ENCODE data around the gene LRFN2.

LRFN2 gene

DNA sequence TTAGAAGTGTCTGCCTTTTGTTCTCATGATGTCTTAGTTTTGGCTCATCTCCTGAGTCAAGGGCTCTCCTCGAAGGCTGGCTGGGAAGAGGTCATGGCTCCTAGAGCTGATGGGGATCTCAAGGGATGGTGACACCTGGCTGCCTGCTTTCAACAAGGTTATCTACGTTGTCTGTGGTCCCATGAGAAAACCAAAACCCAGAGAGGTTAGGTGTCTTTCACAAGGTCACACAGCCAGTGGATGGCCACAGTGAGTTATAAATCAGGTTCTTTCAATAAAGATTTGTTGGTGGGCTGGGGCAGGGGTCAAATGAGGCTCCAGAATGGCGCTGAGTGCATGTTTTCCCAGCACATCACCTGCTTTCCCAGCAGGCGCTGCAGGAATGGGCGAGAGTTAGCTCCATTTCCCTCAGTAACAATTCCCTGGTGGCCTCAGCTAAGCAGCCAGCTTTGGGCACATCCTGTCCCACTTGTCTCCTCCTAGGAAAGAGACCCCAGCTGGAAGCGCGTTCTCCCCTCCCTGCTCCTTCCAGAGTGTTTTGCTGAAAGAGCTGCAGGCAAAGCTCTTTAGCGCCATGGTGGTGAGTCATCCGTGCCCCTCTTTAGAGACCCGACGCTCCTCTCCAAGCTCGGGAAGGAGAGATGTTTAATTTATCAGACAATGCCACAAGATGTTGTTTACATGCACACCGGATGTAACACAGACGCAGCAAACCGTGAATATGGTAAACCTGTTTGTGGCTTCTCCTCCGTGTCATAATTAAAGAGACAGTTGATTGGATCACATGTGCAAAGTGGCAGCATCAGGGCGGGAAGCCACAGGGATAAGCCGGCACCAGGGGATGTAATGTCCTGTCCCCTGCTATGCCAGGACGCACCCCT lies 109.7 kb downstream of the LRFN2 start:
- DNase-seq (ENCODE audit: low read depth in 1 of 2, low spot score in 1 of 2): no peak

DNA sequence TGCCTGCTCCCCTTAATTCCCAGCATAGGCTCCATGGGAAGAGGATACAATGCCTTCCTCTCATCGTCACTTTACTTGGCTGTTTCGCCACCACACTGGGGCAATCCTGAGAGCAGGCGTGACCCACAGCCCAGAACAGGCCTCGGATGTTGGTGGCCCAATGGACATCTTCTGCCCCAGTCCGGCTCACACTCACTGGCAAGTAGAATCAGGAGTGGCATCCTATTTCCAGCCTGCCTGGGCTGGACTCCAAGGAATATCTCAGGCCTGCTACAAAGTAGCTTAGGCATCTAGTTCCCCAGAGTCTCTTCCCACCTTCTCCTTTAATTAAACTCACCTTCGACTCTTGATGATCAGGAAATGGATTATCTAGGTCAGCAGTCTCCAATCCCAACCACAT lies 110.5 kb downstream of the LRFN2 start:
- DNase-seq (ENCODE audit: low read depth in 1 of 2, low spot score in 1 of 2): no peak

DNA sequence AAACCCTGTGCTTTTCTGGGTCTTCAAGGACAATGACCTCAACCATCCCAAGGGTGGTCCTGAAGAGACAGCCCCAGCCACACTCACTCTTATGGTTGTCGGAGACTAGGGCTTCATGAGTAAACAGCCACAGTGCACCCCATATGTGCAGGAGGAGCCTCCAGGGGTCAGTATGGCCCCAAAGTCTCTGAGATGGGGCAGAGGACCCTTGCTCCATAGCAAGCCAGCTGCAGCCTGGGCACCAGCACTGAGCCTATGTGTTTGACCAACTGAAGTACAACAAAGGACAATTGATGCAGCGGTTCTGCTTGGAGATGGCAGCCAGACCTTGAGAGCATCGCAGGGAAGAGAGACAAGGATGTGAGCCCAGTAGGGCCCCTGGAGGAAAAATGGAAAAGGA lies 112.2 kb downstream of the LRFN2 start:
- DNase-seq (ENCODE audit: low read depth in 1 of 2, low spot score in 1 of 2): no peak

- DNase-seq (ENCODE audit: low read depth in 1 of 2, low spot score in 1 of 2): no peak
Observed at GRCh38 chr6:40473026-40473425, 114.1 kb downstream of the LRFN2 start.

DNA sequence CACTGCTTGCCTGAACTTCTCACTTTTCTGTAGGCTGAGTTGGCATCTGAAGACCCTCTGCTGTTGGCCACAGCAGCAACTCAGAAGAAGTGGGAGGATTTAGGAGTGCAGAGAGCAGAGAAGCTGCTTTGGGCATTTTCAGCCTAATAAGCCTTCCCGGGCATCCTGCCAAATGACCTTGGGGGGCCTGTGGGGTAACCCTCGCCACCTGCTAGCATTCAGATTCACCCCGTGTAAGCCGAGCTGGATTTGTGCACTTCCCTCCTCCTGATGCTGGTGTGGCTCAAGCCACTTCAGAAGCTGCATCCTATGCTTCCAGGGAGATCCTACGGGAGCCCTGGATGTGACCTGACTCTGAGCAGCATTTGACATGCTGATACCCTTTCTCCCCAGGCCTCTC lies 114.8 kb downstream of the LRFN2 start:
- DNase-seq (ENCODE audit: low read depth in 1 of 2, low spot score in 1 of 2): no peak

GRCh38 chr6:40471243-40471642 lies 115.9 kb downstream of the LRFN2 start:
- no peak for DNase-seq (ENCODE audit: low read depth in 1 of 2, low spot score in 1 of 2)

GRCh38 chr6:40469323-40469722 lies 117.8 kb downstream of the LRFN2 start:
- no peak for DNase-seq (ENCODE audit: low read depth in 1 of 2, low spot score in 1 of 2)

- no peak for DNase-seq (ENCODE audit: low read depth in 1 of 2, low spot score in 1 of 2)
Observed at GRCh38 chr6:40466986-40467539, 120.1 kb downstream of the LRFN2 start.

GRCh38 chr6:40461643-40462042 lies 125.5 kb downstream of the LRFN2 start:
- DNase-seq (ENCODE audit: low read depth in 1 of 2, low spot score in 1 of 2): no peak

DNA sequence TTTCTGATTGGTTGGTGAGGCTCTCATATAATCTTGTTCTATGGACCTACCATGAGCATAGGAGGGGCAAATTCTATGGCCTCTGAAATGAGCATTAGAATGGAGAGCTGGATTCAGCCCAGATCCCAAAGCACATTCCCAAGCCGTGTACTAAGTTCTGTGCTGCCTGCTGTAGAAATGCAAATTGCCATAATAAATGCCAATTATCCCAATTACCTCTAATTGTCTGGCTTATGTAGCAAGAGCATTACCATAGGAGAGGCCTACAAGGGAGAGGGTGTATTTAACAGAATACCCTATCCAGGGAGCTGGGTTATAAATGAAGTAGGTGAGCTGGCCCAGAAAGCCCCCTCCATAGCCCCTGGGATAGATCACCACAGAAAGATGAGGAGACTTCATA lies 126.8 kb downstream of the LRFN2 start:
- no peak for DNase-seq (ENCODE audit: low read depth in 1 of 2, low spot score in 1 of 2)

DNA sequence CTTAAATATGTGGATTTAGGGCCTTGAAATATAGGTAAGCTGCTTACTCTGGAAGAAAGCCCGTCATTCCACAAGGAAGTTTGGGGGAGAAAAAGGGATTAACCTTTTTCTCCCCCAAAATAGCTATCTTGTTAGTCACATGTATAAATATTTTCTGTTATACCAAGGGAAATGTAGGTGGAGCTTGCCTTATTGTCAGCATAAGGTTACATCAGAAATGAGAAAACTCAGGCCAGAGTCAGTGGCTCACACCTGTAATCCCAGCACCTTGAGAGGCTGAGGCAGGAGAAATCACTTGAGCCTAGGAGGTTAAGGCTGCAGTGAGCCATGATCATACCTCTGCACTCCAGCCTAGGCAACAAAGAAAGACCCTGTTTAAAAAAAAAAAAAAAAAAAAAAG lies 129.9 kb downstream of the LRFN2 start:
- DNase-seq (ENCODE audit: low read depth in 1 of 2, low spot score in 1 of 2): no peak

- DNase-seq (ENCODE audit: low read depth in 1 of 2, low spot score in 1 of 2): no peak
Observed at GRCh38 chr6:40456390-40457013, 130.7 kb downstream of the LRFN2 start.

- DNase-seq (ENCODE audit: low read depth in 1 of 2, low spot score in 1 of 2): no peak
Observed at GRCh38 chr6:40455686-40456389, 131.3 kb downstream of the LRFN2 start.

GRCh38 chr6:40450483-40450882 lies 136.7 kb downstream of the LRFN2 start:
- DNase-seq (ENCODE audit: low read depth in 1 of 2, low spot score in 1 of 2): no peak

- DNase-seq (ENCODE audit: low read depth in 1 of 2, low spot score in 1 of 2): no peak
Observed at GRCh38 chr6:40444811-40445210, 142.4 kb downstream of the LRFN2 start.

DNA sequence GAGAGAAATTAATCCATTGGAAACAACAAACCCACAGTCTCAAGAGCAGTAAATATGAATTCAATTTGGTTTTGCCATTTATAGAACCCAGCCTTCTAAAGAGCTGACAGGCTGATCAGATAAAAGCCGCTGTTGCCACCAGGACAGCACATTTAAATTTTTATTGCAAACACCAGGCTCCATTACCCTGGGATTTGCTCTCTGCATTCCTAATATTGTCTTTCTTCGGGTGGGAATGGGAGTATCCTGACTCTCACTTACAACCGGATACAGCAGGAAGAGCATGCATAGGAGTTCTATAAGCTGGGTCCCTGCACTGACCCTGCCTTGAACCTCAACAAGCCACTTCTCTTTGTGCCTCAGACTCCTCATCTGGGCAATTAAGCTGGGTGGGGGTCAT lies 142.9 kb downstream of the LRFN2 start:
- DNase-seq (ENCODE audit: low read depth in 1 of 2, low spot score in 1 of 2): no peak

GRCh38 chr6:40443842-40444241 lies 143.3 kb downstream of the LRFN2 start:
- DNase-seq (ENCODE audit: low read depth in 1 of 2, low spot score in 1 of 2): no peak

DNA sequence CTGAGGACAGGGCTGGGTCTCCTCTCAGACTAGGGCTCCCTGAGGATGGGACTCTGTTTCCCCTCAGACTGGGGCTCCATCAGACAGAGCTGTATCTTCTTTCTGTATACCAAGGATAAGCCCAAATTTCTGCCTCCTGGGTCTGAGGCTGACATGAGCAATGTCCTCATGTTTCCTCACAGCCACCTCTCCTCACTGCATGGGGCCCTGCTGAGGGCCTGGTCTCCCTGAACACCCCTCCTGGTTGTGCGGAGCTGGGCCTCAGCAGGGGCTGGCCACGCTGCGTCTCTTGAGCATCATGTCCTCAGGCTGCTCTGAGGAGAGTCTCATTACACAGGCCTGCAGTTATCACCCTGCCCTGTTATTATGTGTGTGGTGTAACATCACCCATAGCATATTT lies 144.6 kb downstream of the LRFN2 start:
- no peak for DNase-seq (ENCODE audit: low read depth in 1 of 2, low spot score in 1 of 2)

DNA sequence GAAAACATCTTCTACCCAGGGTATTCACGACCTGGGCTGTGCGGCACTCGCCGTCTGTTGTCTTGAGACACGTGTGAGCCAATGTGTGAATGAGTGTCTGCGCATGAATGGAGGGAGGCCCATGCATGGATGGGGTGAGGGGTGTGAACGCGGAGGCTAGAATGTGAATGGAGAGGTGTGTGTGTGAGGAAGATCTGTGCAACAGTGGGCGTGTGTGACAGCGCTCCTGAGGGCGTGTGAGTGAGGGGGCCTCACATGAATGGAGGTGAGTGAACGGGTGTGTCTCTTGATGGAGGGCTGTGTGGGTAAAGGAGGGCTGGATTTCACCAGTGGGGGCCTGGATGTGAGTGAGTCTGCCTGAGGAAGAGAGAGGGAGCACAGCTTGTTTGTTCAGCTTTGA lies 146.0 kb downstream of the LRFN2 start:
- no peak for DNase-seq (ENCODE audit: low read depth in 1 of 2, low spot score in 1 of 2)

DNA sequence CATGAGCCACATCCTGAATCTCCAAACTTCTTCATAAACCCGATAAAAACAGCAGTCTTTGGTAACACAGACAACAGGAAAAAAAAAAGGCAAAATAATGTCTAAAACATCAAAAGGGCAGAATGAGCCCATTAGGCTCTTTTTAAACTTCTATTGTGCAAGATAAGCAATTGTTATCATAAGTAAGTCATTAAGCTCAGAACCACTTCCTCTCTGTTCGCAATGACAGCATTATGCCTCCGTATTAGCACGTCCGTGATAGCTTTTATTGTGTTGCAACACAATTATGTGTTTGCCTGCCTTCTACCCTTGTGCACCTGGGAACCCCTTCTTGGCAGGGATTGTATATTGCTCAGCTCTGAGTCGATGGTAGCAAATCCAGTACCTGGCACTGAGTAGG lies 147.1 kb downstream of the LRFN2 start:
- no peak for DNase-seq (ENCODE audit: low read depth in 1 of 2, low spot score in 1 of 2)

GRCh38 chr6:40439026-40439800 lies 148.0 kb downstream of the LRFN2 start:
- DNase-seq (ENCODE audit: low read depth in 1 of 2, low spot score in 1 of 2): no peak
